AG20443 (cell line): ENCODE measurements around the gene CDYL.
"Not testable (repeated sequence)": the region's sequence is repeated elsewhere in the genome, so short reads cannot be mapped to it uniquely, and the experiment has no call there.

Experiments used
- DNase-seq: peaks from one replicate; pipeline ENCODE4 v3.0.0; 2012; ENCODE audit warnings: low spot score, mixed read lengths

The CDYL gene

DNA sequence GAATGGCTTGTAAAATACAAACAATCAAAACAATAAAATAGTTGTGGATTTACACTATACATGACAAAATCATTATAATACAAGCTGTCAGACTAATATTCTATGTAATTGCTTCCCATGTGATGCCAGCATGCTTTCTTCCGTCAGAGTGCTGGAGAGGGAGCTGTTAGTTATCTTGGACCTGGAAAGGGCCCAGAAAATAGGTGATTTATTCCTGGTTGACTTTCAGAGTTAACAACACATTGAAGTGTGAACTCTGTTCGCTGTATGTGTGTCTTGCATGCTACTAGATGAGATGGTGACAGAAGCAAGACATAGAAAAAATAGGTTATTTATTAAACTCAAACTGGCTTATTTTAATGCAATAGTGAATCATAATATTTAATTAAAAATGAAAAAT, 70.2 kb downstream of the CDYL start:
- DNase-seq, result no peak

DNA sequence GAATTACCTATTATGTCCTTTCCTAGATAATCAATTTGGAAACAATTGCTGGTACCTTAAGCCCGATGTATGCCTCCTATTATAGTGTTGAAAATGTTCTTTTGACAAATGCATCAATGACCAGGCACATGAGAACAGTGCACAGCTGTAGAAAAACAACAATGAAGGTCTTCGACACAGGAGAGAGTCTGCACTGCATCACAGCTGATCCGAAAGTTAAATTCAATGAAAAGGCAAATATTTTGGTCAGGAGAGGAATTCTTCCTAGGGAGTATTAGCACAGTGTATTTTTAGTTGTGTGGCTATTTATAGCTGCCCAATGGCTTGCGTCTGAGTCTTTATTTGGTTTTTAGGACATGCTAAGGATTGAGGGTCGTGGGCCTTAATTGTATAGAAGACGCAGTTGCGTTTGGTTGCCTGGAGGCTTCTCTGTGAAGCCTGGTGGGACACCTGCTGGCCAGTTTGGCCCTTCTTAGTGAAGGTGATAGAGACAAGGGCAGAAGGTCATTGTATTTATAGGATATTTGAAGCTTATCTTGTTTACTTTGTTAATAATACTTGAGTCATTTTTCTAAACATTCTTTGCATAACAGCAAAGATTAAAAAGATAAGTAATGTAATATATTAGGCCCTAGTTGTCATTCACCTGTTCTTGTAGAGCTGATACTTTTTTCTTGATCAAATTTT, 72.3 kb downstream of the CDYL start:
- no peak for DNase-seq

GRCh38 chr6:4849226-4850022, 73.2 kb downstream of the CDYL start:
- no peak for DNase-seq

GRCh38 chr6:4851035-4851434, 74.8 kb downstream of the CDYL start:
- DNase-seq, result no peak

DNA sequence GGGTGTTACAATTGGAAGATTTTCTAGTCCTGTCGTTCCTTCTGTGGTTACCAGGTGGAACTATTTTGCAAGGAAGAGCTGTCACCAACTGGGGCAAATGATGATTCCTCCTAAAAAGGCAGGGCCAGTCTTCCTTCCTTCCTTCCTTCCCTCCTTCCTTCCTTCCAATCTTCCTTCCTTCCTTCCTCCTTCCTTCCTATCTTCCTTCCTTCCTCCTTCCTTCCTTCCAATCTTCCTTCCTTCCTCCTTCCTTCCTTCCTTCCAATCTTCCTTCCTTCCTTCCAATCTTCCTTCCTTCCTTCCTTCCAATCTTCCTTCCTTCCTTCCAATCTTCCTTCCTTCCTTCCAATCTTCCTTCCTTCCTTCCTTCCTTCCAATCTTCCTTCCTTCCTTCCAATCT, 76.0 kb downstream of the CDYL start:
- not testable (repeated sequence) for DNase-seq

- DNase-seq, result no peak
These were observed 76.7 kb downstream of the CDYL start for GRCh38 chr6:4852938-4853337.

- DNase-seq, result no peak
These were observed 77.1 kb downstream of the CDYL start for GRCh38 chr6:4853349-4853748.

DNA sequence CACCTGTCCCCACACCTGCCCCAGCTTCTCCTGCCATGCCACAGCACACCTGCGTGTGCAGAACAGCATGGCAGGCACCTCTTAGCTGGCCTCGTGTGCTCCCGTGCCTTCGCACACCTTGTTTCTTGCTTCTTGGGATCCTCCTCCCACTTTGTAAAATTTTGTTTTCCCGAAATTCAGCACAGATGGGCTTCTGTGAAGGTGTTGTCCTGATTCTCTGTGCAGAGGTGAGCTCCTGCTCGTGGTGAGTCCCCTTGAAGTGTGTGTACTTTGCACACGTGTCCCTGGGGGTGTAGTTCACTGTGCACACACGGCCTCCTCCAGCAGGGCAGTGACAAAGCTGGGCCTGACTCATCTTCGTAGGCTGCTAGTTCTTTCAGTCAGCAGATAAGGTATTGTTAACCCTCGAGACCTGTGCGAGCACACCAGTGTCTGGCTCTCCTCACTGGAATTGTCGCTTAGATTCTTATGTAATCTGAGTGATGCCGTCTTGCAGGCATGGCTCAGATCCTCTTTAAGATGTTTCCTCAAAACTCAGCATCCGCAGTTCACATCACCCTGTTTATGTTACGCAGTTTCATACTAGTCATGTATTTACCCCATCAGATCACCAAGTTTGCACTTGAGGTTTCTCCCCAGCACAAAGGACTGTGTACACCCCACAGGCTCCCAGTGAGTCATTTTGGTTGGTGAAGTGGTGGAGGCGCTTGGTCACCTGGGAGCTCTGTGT, 77.7 kb downstream of the CDYL start:
- peak; percentile 28 for DNase-seq

- no peak for DNase-seq
These were observed 80.6 kb downstream of the CDYL start for GRCh38 chr6:4856785-4857184.

DNA sequence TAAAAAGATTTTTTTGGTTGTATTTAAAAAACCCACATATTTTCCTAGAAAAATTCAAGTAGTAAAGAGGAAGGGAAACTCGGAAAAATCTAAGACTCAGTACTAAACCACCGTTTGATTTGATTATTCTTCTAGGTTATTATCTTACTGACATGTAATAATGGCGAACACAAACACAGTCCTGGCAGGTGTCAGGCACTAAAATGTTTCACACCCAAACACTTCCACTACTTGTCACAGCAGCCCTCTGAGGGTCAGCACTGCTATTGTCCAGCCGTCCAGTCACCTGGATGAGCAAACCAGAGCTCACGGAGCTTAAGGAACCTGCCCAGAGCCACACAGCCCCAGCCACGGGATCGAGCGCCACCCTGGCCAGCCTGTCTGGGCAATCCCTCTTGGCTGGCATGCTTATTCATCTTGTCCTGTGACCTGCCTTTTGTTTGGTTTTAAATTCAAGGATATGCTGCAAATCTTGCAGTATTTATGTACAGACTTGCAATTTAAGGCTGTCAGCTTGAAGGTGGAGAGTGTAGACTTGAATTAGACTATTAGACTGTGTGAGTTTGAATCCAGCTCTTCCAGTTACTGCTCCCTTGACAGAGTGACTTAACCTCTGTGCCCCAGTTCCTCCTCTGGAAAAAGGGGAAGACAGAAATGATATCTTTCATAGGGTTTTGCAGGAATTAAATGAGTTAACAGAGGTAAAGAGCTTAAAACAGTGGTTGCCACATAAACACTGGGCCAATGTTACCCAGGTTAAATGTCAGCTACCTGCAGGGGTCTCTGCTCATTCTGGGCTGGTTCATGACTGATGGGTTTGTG, 82.2 kb downstream of the CDYL start:
- DNase-seq, result no peak

DNA sequence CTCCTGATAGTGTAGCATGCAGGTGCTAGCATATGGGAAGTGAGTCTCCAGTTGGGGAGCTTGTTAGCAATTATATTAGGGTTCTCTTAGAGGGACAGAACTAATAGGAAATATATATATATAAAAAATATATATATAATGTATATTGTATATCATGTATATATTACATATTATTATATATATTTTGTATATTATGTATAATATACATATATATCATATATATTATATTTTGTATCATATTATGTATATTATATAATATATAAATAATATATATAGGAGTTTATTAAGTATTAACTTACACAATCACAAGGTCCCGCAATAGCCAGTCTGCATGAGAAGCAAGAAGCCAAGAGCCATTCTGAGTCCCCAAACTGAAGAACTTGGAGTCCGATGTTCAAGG, 84.2 kb downstream of the CDYL start:
- DNase-seq, result no peak

DNA sequence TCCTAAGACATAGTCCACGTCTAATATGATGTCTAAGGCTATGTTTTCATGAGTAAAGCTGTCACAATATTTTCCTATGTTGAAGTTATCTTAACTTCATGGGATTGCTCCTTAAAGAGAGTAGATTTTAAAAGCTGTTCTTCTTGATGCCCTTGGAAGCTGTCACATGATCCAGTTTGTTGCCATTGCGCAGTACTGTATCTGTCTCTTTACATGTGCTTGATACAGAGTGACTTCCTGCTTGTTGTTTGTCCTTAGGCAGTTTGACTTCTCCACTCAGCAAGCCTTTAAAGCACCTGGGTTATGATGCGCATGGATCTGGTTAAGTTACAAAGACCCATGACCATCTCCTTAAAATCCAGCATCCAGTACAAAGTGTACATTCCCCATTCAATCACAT, 85.4 kb downstream of the CDYL start:
- no peak for DNase-seq

GRCh38 chr6:4864519-4864918, 88.3 kb downstream of the CDYL start:
- no peak for DNase-seq

DNA sequence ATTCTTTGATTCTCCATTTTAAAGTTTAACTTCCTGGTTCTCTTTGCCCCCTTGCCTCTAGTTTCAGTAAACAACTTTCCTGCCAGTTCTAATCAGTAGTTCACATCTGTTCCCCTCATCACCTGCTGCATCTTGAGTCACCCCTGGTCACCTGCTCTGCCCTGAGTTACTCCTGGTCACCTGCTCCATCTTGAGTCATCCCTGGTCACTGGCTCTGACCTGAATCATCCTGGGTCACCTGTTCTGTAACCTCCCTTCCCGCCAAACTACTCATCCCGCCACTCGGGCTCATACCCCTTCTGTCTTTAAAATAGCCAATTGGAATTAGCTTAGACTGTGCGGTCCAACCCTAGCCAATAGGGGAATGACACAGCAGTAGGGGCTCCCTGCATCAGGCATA, 88.8 kb downstream of the CDYL start:
- DNase-seq, result not testable (repeated sequence)

DNA sequence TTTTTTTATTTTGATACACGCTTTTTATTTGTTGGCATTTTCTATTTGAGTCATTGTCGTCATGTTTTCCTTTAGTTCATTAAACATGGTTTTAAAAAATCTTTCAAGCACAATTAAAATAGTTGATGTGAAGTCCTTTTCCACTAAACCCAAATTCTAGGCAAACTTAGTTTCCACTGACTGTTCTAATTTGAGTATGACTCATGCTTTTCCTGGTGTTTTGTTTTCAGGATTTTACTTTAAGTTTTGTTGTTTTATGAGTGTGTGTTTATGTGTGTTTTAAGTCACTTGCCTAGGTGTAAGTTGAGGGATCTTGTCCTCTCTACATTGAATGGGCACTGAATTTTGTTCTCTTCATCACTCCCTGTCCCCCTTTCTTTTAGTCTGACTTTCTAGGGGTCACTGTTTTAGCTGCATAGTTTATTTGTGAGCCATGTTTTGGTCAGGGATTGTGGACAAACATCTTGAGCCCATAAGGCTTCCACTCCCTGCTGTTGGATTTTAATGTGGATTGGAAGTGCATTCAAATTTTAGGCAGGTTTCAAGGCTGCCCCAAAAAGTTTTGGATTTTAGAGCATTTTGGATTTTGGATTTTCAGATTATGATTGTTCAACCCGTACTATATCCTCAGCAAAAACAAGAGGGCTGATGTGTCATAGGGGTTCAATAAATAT, 94.8 kb downstream of the CDYL start:
- peak; percentile 23 for DNase-seq

- DNase-seq, result no peak
These were observed 95.6 kb downstream of the CDYL start for GRCh38 chr6:4871825-4872224.

DNA sequence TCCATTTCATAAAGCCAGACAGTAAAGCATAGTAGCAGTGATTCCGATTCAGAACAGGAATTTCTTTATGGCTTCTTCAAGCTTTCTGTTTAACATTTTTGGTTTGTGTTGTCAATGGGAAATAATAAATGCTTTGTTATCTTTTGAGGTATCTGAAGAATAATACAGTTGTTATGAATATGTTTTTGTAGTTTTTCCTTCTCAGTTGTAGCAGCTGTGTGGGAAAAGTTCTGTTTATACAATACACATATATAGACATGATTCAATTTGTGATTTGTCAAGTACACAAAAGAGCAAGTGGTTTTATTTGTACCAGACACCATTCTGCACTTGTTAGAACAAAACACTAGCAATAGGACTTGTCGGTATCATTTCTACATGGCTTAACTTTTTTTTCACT, 96.6 kb downstream of the CDYL start:
- DNase-seq, result no peak

- DNase-seq, result no peak
These were observed 97.7 kb downstream of the CDYL start for GRCh38 chr6:4873928-4874327.

- DNase-seq, result no peak
These were observed 103.6 kb downstream of the CDYL start for GRCh38 chr6:4879741-4880275.

DNA sequence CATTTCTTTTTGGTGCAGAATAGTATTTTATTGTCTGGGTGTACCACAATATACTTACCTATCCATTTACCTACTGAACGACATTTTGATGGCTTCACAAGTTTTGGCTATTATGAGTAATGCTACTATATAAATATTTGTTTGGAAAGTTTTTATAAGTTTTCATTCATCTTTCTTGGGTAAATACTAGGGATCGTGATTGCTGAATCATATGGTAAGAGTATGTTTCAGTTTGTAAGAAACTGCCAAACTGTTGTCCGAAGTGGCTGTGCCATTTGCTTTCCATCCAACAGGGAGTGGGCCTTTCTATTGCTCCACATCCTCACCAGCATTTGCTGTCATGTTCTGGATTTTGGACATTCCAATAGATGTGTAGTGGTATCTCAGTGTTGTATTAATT, 104.2 kb downstream of the CDYL start:
- DNase-seq, result no peak

DNA sequence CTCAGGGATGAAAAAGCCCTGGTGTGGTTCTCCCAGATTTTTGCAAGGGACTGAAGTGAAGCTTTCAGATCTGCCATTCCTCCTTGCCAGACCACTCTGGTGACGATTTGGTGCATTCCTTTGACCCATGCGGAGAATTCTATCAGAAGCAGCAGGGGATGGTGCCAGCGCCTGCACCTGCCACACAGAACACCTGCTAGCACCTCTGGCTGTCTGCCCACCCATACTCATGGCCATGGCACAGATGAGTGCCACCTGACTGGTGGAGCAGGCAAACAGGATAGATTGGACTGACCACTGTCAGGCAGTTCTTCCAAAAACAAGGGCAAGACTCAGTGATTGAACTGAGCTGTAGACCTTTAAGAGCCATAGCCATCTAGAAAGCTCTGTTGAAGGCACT, 107.1 kb downstream of the CDYL start:
- no peak for DNase-seq
